ENCODE results near the gene OPCML. TPM values are rescaled to one million over a fixed set of nuclear protein-coding genes. Genes with fewer than 3 reads are reported as not detected.

The OPCML gene
- total RNA-seq, 2 donors from 2014 or later, result not detected

GRCh38 chr11:132578580-132578979, 953.7 kb downstream of the OPCML start:
- Mint-ChIP-seq H3K27me3 (peaks cover 7% of the 10 kb centered on the region), H3K9me3 (no peaks in the 10 kb centered on the region)
- no peak for ATAC-seq (replicated peaks)

GRCh38 chr11:132576706-132577105, 955.6 kb downstream of the OPCML start:
- no peaks in the 10 kb centered on the region for H3K9me3 Mint-ChIP-seq
- H3K4me3 Mint-ChIP-seq, result no peak overlapping the region
- H3K4me1 Mint-ChIP-seq, result no peaks in the 10 kb centered on the region
- no peak for ATAC-seq (replicated peaks)
- H3K27ac Mint-ChIP-seq, result no peak overlapping the region
- H3K27me3 Mint-ChIP-seq, result peaks cover 7% of the 10 kb centered on the region
- H3K36me3 Mint-ChIP-seq (ENCODE audit: low read depth), result no peaks in the 10 kb centered on the region

More at GRCh38 chr11:132578580-132578979, 953.7 kb downstream of the OPCML start:
- H3K4me3 Mint-ChIP-seq, result no peak overlapping the region
- H3K4me1 Mint-ChIP-seq, result no peaks in the 10 kb centered on the region
- H3K27ac Mint-ChIP-seq, result no peak overlapping the region
- H3K36me3 Mint-ChIP-seq (ENCODE audit: low read depth), result no peaks in the 10 kb centered on the region

- no peak for ATAC-seq (replicated peaks)
- Mint-ChIP-seq H3K27me3 (peaks cover 12% of the 10 kb centered on the region), H3K4me3 (no peak overlapping the region), H3K9me3 (peaks cover 4% of the 10 kb centered on the region), H3K4me1 (no peaks in the 10 kb centered on the region), H3K36me3 (ENCODE audit: low read depth) (no peaks in the 10 kb centered on the region), H3K27ac (no peak overlapping the region)
Measured at GRCh38 chr11:132564091-132564885, 968.0 kb downstream of the OPCML start.

- no peak for ATAC-seq (replicated peaks)
- no peaks in the 10 kb centered on the region for H3K36me3 Mint-ChIP-seq (ENCODE audit: low read depth)
- no peak overlapping the region for H3K4me3 Mint-ChIP-seq
- no peak overlapping the region for H3K27ac Mint-ChIP-seq
- H3K9me3 Mint-ChIP-seq, result no peaks in the 10 kb centered on the region
- H3K27me3 Mint-ChIP-seq, result peaks cover 18% of the 10 kb centered on the region
- H3K4me1 Mint-ChIP-seq, result no peaks in the 10 kb centered on the region
Measured at GRCh38 chr11:132563050-132563449, 969.3 kb downstream of the OPCML start.

GRCh38 chr11:132561937-132562336, 970.4 kb downstream of the OPCML start:
- no peak overlapping the region for H3K4me3 Mint-ChIP-seq
- no peaks in the 10 kb centered on the region for H3K36me3 Mint-ChIP-seq (ENCODE audit: low read depth)
- H3K4me1 Mint-ChIP-seq, result no peaks in the 10 kb centered on the region
- peaks cover 18% of the 10 kb centered on the region for H3K27me3 Mint-ChIP-seq
- no peak for ATAC-seq (replicated peaks)
- H3K27ac Mint-ChIP-seq, result no peak overlapping the region
- H3K9me3 Mint-ChIP-seq, result no peaks in the 10 kb centered on the region

- Mint-ChIP-seq H3K27me3 (peaks cover 12% of the 10 kb centered on the region), H3K4me3 (no peak overlapping the region), H3K36me3 (ENCODE audit: low read depth) (no peaks in the 10 kb centered on the region), H3K4me1 (no peaks in the 10 kb centered on the region), H3K27ac (no peak overlapping the region), H3K9me3 (no peaks in the 10 kb centered on the region)
- ATAC-seq (replicated peaks), result no peak
Measured at GRCh38 chr11:132559331-132560036, 972.8 kb downstream of the OPCML start.

GRCh38 chr11:132556316-132556715, 976.0 kb downstream of the OPCML start:
- ATAC-seq (replicated peaks), result no peak
- no peak overlapping the region for H3K27ac Mint-ChIP-seq
- no peak overlapping the region for H3K4me3 Mint-ChIP-seq
- H3K36me3 Mint-ChIP-seq (ENCODE audit: low read depth), result no peaks in the 10 kb centered on the region
- no peaks in the 10 kb centered on the region for H3K9me3 Mint-ChIP-seq
- peaks cover 12% of the 10 kb centered on the region for H3K27me3 Mint-ChIP-seq
- H3K4me1 Mint-ChIP-seq, result no peaks in the 10 kb centered on the region

GRCh38 chr11:132555617-132556016, 976.7 kb downstream of the OPCML start:
- no peak overlapping the region for H3K4me3 Mint-ChIP-seq
- peaks cover 9% of the 10 kb centered on the region for H3K27me3 Mint-ChIP-seq
- no peaks in the 10 kb centered on the region for H3K36me3 Mint-ChIP-seq (ENCODE audit: low read depth)
- H3K9me3 Mint-ChIP-seq, result no peaks in the 10 kb centered on the region
- no peak overlapping the region for H3K27ac Mint-ChIP-seq
- no peak for ATAC-seq (replicated peaks)
- no peaks in the 10 kb centered on the region for H3K4me1 Mint-ChIP-seq

GRCh38 chr11:132551016-132551415, 981.3 kb downstream of the OPCML start:
- Mint-ChIP-seq H3K4me3 (no peak overlapping the region), H3K27ac (no peak overlapping the region), H3K27me3 (peaks cover 3% of the 10 kb centered on the region), H3K9me3 (no peaks in the 10 kb centered on the region), H3K4me1 (no peaks in the 10 kb centered on the region), H3K36me3 (ENCODE audit: low read depth) (no peaks in the 10 kb centered on the region)
- ATAC-seq (replicated peaks), result no peak

- no peak for ATAC-seq (replicated peaks)
- Mint-ChIP-seq H3K27me3 (peaks cover 3% of the 10 kb centered on the region), H3K27ac (no peak overlapping the region), H3K9me3 (no peaks in the 10 kb centered on the region), H3K4me3 (no peak overlapping the region), H3K4me1 (no peaks in the 10 kb centered on the region), H3K36me3 (ENCODE audit: low read depth) (no peaks in the 10 kb centered on the region)
Measured at GRCh38 chr11:132549561-132549960, 982.7 kb downstream of the OPCML start.

- Mint-ChIP-seq H3K27me3 (peaks cover 3% of the 10 kb centered on the region), H3K9me3 (no peaks in the 10 kb centered on the region), H3K4me3 (no peak overlapping the region), H3K4me1 (no peaks in the 10 kb centered on the region), H3K27ac (no peak overlapping the region), H3K36me3 (ENCODE audit: low read depth) (no peaks in the 10 kb centered on the region)
- no peak for ATAC-seq (replicated peaks)
Measured at GRCh38 chr11:132549001-132549400, 983.3 kb downstream of the OPCML start.

- no peak for ATAC-seq (replicated peaks)
Measured at GRCh38 chr11:132544007-132544406, 988.3 kb downstream of the OPCML start.

GRCh38 chr11:132541794-132542193, 990.5 kb downstream of the OPCML start:
- peak; percentile 63 for ATAC-seq (replicated peaks)
- H3K36me3 Mint-ChIP-seq (ENCODE audit: low read depth), result no peaks in the 10 kb centered on the region
- H3K27ac Mint-ChIP-seq, result no peak overlapping the region

More at GRCh38 chr11:132544007-132544406, 988.3 kb downstream of the OPCML start:
- no peak overlapping the region for H3K4me3 Mint-ChIP-seq
- H3K27me3 Mint-ChIP-seq, result peaks cover 3% of the 10 kb centered on the region
- no peak overlapping the region for H3K27ac Mint-ChIP-seq
- H3K9me3 Mint-ChIP-seq, result no peaks in the 10 kb centered on the region
- H3K36me3 Mint-ChIP-seq (ENCODE audit: low read depth), result no peaks in the 10 kb centered on the region
- no peaks in the 10 kb centered on the region for H3K4me1 Mint-ChIP-seq

GRCh38 chr11:132540581-132540980, 991.7 kb downstream of the OPCML start:
- H3K27me3 Mint-ChIP-seq, result no peaks in the 10 kb centered on the region
- H3K4me1 Mint-ChIP-seq, result no peaks in the 10 kb centered on the region
- H3K4me3 Mint-ChIP-seq, result no peak overlapping the region
- H3K27ac Mint-ChIP-seq, result no peak overlapping the region
- no peaks in the 10 kb centered on the region for H3K36me3 Mint-ChIP-seq (ENCODE audit: low read depth)
- ATAC-seq (replicated peaks), result no peak
- H3K9me3 Mint-ChIP-seq, result no peaks in the 10 kb centered on the region

More at GRCh38 chr11:132541794-132542193, 990.5 kb downstream of the OPCML start:
- no peaks in the 10 kb centered on the region for H3K27me3 Mint-ChIP-seq
- no peaks in the 10 kb centered on the region for H3K4me1 Mint-ChIP-seq
- H3K9me3 Mint-ChIP-seq, result no peaks in the 10 kb centered on the region
- H3K4me3 Mint-ChIP-seq, result no peak overlapping the region
